WTC11 (cell line): ENCODE measurements around the gene LSM3. TPM values are rescaled to one million over a fixed set of nuclear protein-coding genes. Genes with fewer than 3 reads are reported as not detected.

Experiments
- ATAC-seq: fragments of 200-7000 bp; cut with Tn5 transposase; 2 replicates; pipeline ENCODE4 v1.10.0; 2021; ENCODE audit warnings: mild to moderate bottlenecking, moderate library complexity
- CTCF ChIA-PET: fragments of 300-600 bp; sonication (Branson Sonifier 250); formaldehyde crosslinking; loops from one replicate; lab custom pipeline; 2021; ENCODE audit warnings: antibody characterized with exemption; lab: Charles Lee
- POLR2A ChIA-PET: fragments of 350-600 bp; sonication (Branson Sonifier 250); formaldehyde crosslinking; loops from one replicate; lab custom pipeline; 2021; ENCODE audit warnings: antibody characterized with exemption; lab: Charles Lee
- DNase-seq: peaks from one replicate; pipeline ENCODE4 v3.0.0; 2021; ENCODE audit warnings: low spot score
- H3K27ac Mint-ChIP-seq: 2 replicates; pipeline ENCODE4 v1.8.0; 2021; ENCODE audit warnings: mixed read lengths
- H3K27me3 Mint-ChIP-seq: 2 replicates; pipeline ENCODE4 v1.8.0; 2021; ENCODE audit warnings: low read depth, mild to moderate bottlenecking, moderate library complexity, mixed read lengths
- H3K36me3 Mint-ChIP-seq: 2 replicates; pipeline ENCODE4 v1.8.0; 2021; ENCODE audit warnings: mixed read lengths
- H3K4me1 Mint-ChIP-seq: 2 replicates; pipeline ENCODE4 v1.8.0; 2022; ENCODE audit warnings: mixed read lengths
- H3K4me3 Mint-ChIP-seq: 2 replicates; pipeline ENCODE4 v1.8.0; 2021; ENCODE audit warnings: mild to moderate bottlenecking, moderate library complexity, mixed read lengths
- H3K9me3 Mint-ChIP-seq: 2 replicates; pipeline ENCODE4 v1.8.0; 2021; ENCODE audit warnings: mixed read lengths
- AFF4 ChIP-seq: sonication (generic); formaldehyde crosslinking; IDR thresholded peaks from 2 replicates; pipeline ENCODE4 v1.8.1; 2023; ENCODE audit warnings: mild to moderate bottlenecking, missing genetic modification reagents, borderline replicate concordance
- ATF3 ChIP-seq: sonication (generic); formaldehyde crosslinking; conservative IDR thresholded peaks from 2 replicates; pipeline ENCODE4 v1.8.1; 2022; ENCODE audit warnings: mild to moderate bottlenecking, missing genetic modification reagents
- CBFB ChIP-seq: sonication (generic); formaldehyde crosslinking; IDR thresholded peaks from 2 replicates; pipeline ENCODE4 v1.8.1; 2022; ENCODE audit warnings: mild to moderate bottlenecking, low read depth, missing genetic modification reagents
- EMX1 ChIP-seq: fragments of 250-450 bp; sonication (Bioruptor Pico); IDR thresholded peaks from 2 replicates; pipeline ENCODE4 v1.8.0; 2021; ENCODE audit warnings: mild to moderate bottlenecking
- GRHL2 ChIP-seq: fragments of 250-450 bp; sonication (Bioruptor Pico); IDR thresholded peaks from 2 replicates; pipeline ENCODE4 v1.8.0; 2022; ENCODE audit warnings: mild to moderate bottlenecking, moderate library complexity; ENCODE audit not compliant: insufficient replicate concordance, severe bottlenecking
- JAZF1 ChIP-seq: fragments of 250-450 bp; sonication (Bioruptor Pico); IDR thresholded peaks from 2 replicates; pipeline ENCODE4 v1.9.0; 2021; ENCODE audit warnings: moderate library complexity, mild to moderate bottlenecking, inconsistent platforms
- NFYB ChIP-seq: sonication (generic); formaldehyde crosslinking; conservative IDR thresholded peaks from 2 replicates; pipeline ENCODE4 v1.8.0; 2022; ENCODE audit warnings: low read depth, missing genetic modification reagents
- RELA ChIP-seq: sonication (generic); formaldehyde crosslinking; IDR thresholded peaks from 2 replicates; pipeline ENCODE4 v1.8.1; 2022; ENCODE audit warnings: missing genetic modification reagents, mild to moderate bottlenecking, borderline replicate concordance
- ZNF219 ChIP-seq: sonication (generic); formaldehyde crosslinking; IDR thresholded peaks from 2 replicates; pipeline ENCODE4 v1.8.0; 2023; ENCODE audit warnings: missing genetic modification reagents, mild to moderate bottlenecking, borderline replicate concordance
- ZNF281 ChIP-seq: sonication (generic); formaldehyde crosslinking; IDR thresholded peaks from 2 replicates; pipeline ENCODE4 v1.8.0; 2023; ENCODE audit warnings: mild to moderate bottlenecking, missing genetic modification reagents
- ZNF425 ChIP-seq: fragments of 250-450 bp; sonication (Bioruptor Pico); conservative IDR thresholded peaks from 2 replicates; pipeline ENCODE4 v1.9.0; 2021; ENCODE audit warnings: mild to moderate bottlenecking
- total RNA-seq: library from RNA; stranded (reverse); gene quantifications from 3 replicates; pipeline ENCODE4 v1.2.3, GENCODE V29; 2021
- TF ChIP-seq, protein P1 (sequence below): fragments of 250-450 bp; sonication (Bioruptor Pico); IDR thresholded peaks from 2 replicates; pipeline ENCODE4 v1.8.0; 2021; ENCODE audit warnings: mild to moderate bottlenecking
- TF ChIP-seq, protein P2 (sequence below): sonication (generic); formaldehyde crosslinking; IDR thresholded peaks from 2 replicates; pipeline ENCODE4 v1.8.1; 2022; ENCODE audit warnings: mild to moderate bottlenecking, missing genetic modification reagents, moderate library complexity, borderline replicate concordance

The LSM3 gene
- total RNA-seq, 1 experiment from 2014 or later, result 21.4 TPM

DNA sequence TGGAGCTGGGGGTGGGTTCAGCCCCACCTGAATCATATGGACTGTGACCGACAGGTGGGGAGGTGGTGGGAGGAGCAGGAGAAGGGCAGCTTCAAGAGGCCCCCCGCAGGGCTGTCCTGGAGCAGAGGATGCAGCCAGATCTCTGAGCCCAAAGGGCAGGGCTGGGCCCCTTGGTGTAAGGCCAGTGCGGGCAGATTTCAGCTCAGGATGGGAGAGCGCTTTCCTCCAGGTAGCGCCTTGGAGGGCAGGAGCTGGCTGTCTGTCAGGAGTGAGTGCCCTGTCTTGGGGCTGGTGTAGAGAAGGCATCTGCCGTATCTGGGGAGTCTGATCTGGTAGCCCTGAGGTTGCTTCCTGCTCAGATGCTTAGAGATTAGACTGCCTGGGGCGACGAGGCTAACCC lies 46.5 kb upstream of the LSM3 start (continued):
- no peak for TF ChIP-seq AFF4
- TF ChIP-seq, protein P1, sequence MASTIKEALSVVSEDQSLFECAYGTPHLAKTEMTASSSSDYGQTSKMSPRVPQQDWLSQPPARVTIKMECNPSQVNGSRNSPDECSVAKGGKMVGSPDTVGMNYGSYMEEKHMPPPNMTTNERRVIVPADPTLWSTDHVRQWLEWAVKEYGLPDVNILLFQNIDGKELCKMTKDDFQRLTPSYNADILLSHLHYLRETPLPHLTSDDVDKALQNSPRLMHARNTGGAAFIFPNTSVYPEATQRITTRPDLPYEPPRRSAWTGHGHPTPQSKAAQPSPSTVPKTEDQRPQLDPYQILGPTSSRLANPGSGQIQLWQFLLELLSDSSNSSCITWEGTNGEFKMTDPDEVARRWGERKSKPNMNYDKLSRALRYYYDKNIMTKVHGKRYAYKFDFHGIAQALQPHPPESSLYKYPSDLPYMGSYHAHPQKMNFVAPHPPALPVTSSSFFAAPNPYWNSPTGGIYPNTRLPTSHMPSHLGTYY (CRISPR knock-in tag), result no peak
- TF ChIP-seq GRHL2, result no peak

GRCh38 chr3:14132689-14133088 lies 45.9 kb upstream of the LSM3 start:
- POLR2A ChIA-PET, result no interaction called here
- H3K36me3 Mint-ChIP-seq, result peaks cover 51% of the 10 kb centered on the region
- CTCF ChIA-PET, result interaction anchor here (0.8 to 1.6 kb wide), 2 partner anchors 83 to 237 kb away, joined by 3 read pairs; no protein-coding TSS in a partner anchor

DNA sequence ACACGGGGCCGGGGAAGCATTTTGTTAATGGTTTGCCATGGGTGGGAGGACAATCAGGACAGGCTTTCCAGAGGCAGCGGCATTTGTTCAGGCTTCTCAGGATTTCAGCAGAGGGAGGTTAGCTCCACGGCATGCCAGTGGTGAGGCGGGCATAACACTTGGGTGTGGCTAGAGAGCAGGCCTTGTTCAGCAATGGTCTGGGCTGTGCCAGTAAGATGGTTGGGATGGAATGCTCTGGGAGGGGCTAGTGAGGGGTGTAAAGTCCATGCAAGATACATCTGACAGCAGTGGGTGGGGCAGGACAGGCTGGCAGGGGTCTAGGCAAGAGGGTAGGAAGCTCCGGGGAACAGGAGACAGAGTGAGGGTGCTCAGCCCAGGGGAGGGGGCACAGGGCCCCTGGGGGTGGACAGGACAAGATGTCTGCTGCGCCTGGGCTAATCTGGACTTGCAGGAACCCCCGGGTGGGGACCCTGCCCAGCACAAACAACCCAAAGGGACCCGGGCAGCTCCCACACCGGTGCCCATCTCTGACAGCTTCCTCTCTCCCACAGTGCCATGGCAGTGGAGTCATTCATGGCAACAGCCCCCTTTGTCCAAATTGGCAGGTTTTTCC lies 45.3 kb upstream of the LSM3 start:
- ATAC-seq, result no peak
- TF ChIP-seq ZNF281 (CRISPR knock-in tag) (no peak), ZNF219 (CRISPR knock-in tag) (no peak), JAZF1 (CRISPR knock-in tag) (no peak), ATF3 (no peak)
- TF ChIP-seq, protein P2, sequence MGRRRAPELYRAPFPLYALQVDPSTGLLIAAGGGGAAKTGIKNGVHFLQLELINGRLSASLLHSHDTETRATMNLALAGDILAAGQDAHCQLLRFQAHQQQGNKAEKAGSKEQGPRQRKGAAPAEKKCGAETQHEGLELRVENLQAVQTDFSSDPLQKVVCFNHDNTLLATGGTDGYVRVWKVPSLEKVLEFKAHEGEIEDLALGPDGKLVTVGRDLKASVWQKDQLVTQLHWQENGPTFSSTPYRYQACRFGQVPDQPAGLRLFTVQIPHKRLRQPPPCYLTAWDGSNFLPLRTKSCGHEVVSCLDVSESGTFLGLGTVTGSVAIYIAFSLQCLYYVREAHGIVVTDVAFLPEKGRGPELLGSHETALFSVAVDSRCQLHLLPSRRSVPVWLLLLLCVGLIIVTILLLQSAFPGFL, result no peak
- TF ChIP-seq, all 79 proteins: peak for 0
- Mint-ChIP-seq H3K27me3 (no peaks in the 10 kb centered on the region), H3K4me3 (no peak overlapping the region), H3K27ac (no peak overlapping the region), H3K36me3 (peaks cover 46% of the 10 kb centered on the region), H3K4me1 (no peaks in the 10 kb centered on the region), H3K9me3 (peaks cover 5% of the 10 kb centered on the region)
- DNase-seq, result no peak
- ChIA-PET POLR2A (no interaction called here), CTCF (interaction anchor here (0.8 to 1.6 kb wide), 3 partner anchors 70 to 237 kb away, joined by 3 to 4 read pairs (median 3); no protein-coding TSS in a partner anchor)

More at GRCh38 chr3:14132689-14133088, 45.9 kb upstream of the LSM3 start:
- Mint-ChIP-seq H3K27ac (no peak overlapping the region), H3K4me1 (no peaks in the 10 kb centered on the region), H3K9me3 (peaks cover 5% of the 10 kb centered on the region), H3K27me3 (no peaks in the 10 kb centered on the region), H3K4me3 (no peak overlapping the region)
- TF ChIP-seq RELA (CRISPR knock-in tag) (no peak), EMX1 (CRISPR knock-in tag) (no peak), CBFB (CRISPR knock-in tag) (no peak), NFYB (CRISPR knock-in tag) (no peak), ZNF425 (CRISPR knock-in tag) (no peak)
- ATAC-seq, result no peak
- no peak for DNase-seq
